Inferior parietal cortex (tissue), 1 donor: Measurements from ENCODE around the gene ITPR1.
A peak's percentile ranks its signal among the peaks of the same experiment; 100 is the strongest.

Experiments used
- DNase-seq: peaks from one replicate; pipeline ENCODE4 v3.0.0-alpha.2; 2016; ENCODE audit errors: extremely low spot score

The ITPR1 gene

DNA sequence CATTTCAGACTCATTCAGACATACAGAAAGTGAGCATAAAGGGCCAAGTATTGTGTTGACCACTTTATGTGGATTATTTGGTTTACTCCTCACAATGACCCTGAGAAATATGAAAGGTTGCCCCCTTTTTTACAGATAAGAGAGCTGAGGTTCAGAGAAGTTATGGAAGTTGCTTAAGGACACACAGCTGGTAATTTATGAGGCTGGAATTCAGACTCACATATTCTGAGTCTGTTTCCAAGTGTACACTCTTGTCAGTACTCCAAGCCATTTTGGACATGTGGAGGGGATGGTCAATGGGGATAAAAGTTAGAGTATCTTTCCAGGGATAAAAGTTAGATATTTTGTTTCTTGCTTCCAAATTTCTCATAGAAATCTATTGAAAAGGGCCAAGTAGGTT, 15.9 kb downstream of the ITPR1 start:
- no peak for DNase-seq

GRCh38 chr3:4509983-4510755, 17.0 kb downstream of the ITPR1 start:
- DNase-seq = no peak

- DNase-seq = no peak
Observed at GRCh38 chr3:4511491-4512262, 18.5 kb downstream of the ITPR1 start.

GRCh38 chr3:4512895-4513616, 19.9 kb downstream of the ITPR1 start:
- DNase-seq = no peak

- no peak for DNase-seq
Observed at GRCh38 chr3:4514321-4514720, 21.2 kb downstream of the ITPR1 start.

DNA sequence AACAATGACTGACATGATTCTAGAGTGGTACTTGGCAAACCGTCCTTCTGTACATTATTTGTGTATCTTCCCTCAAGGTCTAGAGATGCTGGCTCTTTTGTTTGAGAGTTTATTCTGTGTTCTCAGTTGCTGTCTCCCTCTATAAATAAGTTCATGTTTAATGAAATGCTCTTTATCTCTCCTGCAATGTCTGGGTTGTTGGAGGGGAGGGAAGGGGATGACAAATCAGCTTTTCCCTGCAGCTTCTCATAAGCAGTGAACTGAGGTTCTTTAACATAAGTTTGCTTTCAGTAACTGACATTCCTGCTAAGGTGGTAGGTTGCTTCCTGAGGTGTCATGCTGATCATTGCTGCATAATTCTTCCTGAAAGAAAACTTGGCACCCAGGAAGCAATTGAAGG, 21.8 kb downstream of the ITPR1 start:
- DNase-seq = no peak

GRCh38 chr3:4515916-4516579, 22.9 kb downstream of the ITPR1 start:
- no peak for DNase-seq

DNA sequence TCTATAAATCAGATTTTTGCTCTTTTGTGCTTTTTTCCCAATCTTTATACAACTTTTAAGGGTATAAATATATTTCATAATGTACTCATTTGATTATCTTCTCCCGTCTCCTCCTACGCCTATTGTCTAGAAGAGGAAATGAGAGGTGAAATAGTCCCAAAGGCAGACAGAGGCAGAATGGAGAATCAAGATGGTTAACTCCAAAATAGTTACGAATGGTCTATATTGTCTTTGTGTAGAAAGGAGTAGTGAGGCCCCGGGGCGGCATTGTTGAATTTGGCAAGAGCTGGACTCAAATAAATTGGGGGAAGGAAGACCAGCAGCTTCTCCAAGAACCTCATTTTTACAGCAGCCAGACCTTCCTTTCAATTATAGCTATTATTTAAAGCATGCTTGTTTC, 23.9 kb downstream of the ITPR1 start:
- no peak for DNase-seq

GRCh38 chr3:4517643-4518311, 24.6 kb downstream of the ITPR1 start:
- DNase-seq = no peak

GRCh38 chr3:4520033-4520816, 27.1 kb downstream of the ITPR1 start:
- no peak for DNase-seq

- DNase-seq = no peak
Observed at GRCh38 chr3:4522947-4523346, 29.8 kb downstream of the ITPR1 start.

DNA sequence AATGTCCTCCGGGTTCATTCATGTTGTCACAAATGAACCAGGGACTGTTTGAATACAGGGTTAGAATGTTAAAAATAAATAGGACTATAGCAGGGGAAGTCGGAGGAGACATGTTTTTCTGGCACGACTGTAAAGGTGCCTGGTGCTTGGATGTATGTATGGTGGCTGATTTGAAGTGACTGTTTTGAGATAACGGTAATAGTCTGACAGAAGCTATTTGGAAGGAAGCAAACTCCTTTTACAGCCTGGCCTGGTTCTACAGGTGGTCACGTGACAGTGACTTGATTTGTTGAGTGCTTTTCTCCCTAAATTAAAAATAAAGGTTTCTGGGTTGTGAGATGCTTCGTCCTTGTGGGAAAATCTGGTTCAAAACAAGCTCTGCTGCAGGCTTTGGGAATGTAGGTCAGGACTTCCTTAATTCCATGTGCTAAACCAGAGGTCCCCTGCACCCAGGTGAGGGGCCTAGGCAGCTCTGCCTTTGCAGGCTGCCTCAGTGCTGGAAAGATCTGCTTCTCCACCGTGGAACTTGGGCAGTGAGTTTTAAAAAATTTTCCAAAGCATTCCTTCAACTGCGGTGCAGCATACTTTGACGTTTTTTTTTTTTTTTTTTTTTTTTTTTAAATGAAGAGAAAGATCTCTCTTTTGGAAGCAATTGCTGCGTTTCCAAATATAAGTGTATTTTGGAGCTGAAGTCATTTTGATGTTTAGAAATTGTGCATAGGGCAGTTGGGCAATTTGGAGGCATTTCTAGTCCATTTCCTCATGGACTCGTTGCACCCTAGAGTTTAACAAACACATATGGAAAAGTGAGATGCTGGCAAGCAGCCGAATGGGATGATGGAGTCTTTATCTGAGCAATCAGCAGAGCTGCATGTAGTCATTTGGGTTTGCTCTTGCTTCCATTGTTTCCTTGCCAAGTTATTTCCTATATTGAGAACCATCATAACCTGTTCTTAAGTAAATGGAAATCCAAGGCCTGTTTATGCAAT, 30.9 kb downstream of the ITPR1 start:
- peak; percentile 66 for DNase-seq

DNA sequence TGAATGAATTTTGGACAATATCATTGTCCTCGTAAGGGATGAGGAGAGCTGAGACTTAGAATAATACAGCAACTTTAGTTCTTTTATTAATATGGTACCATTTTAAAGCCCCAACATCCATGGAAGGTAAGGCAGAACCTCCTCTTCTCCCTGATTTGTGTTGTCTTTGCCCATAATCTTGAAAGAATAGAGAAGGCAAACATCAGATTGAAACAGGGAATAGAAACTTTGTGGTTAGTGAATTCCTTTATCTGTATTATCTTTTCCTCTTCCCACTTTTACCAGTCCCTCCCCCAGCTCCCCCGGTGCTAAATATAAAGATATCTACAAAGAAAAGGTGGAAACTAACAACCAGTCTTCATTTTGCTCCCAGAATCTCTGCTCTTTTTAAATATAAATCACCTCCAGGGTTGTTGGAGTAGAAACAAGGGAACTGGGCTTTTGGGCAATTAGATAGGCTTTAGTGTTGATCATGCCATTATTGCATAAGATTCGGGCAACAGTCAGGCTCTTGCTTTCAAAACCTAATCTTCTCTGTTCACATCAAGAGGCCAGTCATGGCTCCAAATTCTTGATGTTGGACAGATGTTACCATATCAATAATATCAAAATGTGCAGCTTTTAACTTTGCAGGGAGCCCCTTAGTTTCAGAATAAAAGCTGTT, 32.5 kb downstream of the ITPR1 start:
- no peak for DNase-seq

GRCh38 chr3:4528320-4528719, 35.2 kb downstream of the ITPR1 start:
- DNase-seq = no peak

- no peak for DNase-seq
Observed at GRCh38 chr3:4528819-4529600, 35.9 kb downstream of the ITPR1 start.

DNA sequence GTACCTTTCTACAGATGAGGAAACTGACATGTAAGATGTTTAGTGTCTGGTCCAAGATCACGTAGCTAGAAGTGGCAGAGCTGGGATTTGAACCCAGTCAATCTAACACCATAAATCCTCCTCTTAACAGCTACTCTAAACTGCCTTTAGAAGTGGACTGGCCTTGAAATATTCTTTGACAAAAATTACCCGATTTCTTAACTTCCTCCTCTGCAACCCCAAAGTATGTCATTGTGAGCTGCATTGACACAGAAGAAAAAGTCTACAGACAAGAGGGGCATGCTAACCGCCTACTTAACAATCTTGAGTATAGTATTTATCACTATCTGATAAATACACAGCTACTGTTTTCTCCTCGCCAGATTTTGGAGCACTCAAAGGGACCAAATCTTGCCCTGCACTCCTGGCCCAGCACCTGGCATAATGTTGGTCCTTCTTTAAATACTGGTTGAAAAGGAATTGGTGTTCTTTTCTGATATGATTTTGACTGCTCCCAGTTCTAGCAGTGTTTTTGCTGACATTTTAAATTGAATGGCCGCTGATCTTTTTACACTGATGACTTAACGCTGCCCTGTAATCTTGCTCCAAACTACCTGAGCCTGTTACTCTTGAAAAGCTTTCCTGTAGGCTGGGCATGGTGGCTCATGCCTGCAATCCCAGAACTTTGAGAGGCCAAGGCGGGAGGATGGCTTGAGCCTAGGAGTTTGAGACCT, 36.9 kb downstream of the ITPR1 start:
- no peak for DNase-seq

DNA sequence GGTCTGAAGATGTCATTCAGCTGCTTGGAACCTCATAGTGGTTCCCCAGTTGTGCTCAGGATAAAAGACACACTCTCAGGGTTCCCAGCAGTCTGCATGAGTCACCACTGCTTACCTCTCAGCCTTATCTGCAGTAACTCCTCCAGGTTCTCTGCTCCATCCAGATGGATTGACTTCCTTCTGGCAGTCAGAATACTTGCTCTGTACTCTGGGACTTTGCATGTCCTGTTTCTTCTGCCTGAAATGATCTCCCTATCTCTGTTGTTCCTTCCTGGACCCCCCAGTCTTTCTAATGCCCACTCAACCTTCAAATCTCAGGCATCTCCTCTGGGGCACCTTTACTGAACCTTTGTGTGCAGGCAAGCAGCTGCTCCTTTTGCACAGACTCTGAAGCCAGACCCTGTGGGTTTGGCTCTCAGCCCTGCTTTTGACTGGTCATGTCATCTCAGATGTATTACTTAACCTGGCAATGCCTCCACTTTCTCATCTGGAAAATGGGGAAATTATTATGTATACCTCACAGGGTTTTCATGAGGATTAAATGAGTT, 38.4 kb downstream of the ITPR1 start:
- DNase-seq = no peak
